GM21529 (cell line): ENCODE measurements around the gene P2RX5.
"Not testable (repeated sequence)": the region's sequence is repeated elsewhere in the genome, so short reads cannot be mapped to it uniquely, and the experiment has no call there.

Experiments
- ATAC-seq: cut with Tn5 transposase; IDR thresholded peaks from one replicate; pipeline ENCODE4 v1.9.1; 2021; ENCODE audit not compliant: unreplicated experiment

P2RX5 gene, protein sequence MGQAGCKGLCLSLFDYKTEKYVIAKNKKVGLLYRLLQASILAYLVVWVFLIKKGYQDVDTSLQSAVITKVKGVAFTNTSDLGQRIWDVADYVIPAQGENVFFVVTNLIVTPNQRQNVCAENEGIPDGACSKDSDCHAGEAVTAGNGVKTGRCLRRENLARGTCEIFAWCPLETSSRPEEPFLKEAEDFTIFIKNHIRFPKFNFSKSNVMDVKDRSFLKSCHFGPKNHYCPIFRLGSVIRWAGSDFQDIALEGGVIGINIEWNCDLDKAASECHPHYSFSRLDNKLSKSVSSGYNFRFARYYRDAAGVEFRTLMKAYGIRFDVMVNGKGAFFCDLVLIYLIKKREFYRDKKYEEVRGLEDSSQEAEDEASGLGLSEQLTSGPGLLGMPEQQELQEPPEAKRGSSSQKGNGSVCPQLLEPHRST

DNA sequence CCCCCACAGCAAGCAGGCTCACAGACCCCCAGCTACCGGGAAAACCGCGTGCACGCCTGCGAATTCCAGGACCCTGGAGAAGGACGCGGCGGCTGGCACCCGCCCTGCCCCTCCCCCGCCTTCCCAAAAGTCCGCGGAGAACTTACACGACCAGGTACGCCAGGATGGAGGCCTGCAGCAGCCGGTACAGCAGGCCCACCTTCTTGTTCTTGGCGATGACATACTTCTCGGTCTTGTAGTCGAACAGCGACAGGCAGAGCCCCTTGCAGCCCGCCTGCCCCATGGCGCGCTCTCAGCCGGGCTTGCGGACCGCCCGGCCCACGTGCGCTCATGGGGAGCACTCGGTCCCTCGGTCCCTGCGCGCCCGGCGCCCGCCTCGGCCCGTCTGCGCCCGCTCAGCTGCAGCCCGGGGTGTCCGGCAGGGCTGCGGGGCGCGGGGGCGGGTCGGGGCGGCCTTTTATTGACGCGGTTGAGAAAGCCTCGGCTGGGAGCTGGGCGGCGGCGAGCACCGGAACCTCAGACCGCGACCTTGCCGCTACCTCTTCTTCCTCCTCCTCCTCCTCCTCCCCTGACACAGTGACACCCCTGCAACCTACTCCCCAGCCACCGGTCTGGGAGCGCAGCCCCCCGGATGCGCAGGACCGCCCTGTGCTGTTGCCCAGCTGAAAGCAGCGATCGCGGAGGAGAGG is at the start of gene P2RX5:
Gene P2RX5, minus strand, starts transcription at position 433 of the 689 bp plus-strand sequence. Its CDS starts 150 bp downstream, at position 283.
- no peak for ATAC-seq

DNA sequence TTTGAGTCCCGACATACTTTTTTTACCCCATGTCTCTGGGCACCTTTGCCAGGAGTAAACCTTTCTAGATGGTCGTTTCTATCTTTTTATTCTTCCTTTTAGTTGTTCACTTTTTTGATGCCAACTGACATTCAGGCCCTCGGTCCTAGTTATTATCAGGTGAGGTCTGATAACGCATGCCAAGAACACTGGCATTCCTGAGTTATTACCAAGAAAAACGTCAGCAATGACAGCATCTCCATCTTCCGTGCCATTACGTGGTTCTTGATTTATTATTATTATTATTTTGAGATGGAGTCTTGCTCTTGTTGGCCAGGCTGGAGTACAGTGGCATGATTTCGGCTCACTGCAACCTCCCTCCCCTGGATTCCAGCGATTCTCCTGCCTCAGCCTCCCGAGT is 49.1 kb upstream of the P2RX5 start:
- ATAC-seq: no peak

DNA sequence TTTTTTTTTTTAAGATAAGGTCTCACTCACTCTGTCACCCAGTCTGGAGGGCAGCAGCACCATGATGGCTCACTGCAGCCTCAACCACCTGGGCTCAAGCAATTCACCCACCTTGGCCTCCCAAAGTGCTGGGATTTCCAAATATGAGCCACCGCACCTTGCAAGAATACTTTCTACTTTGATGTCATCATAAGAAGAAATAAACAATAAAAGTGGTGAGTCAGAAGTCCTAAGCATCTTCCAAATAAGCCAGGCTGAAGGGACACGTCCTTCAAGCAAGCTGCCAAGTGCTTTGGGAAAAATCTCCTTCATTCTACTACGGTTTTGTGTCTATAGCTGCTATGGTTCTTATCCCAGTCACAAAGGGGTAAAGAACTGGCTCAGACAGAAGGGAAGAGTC is 48.1 kb upstream of the P2RX5 start:
- no peak for ATAC-seq

DNA sequence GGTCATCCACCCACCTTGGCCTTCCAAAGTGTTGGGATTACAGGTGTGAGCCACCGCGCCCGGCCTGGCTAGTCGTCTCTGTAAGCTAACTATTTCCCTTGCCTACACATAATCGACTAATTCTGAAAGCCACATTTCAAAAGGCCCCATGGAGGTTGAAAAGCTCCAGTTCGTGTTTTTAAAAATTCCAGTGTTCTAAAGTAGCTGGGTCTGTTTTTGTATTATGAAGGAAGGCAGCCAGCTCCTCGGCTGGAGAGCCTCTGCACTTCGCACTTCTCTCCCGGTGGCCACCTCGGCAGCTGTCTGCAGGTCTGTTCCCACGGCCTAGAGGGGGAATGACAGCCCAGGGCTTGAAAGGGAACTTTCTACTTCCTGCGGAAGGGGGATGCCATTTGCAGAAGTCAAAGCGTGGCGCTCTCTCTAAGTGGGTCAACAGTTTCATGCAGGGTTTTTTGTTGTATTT is 44.7 kb upstream of the P2RX5 start:
- no peak for ATAC-seq

DNA sequence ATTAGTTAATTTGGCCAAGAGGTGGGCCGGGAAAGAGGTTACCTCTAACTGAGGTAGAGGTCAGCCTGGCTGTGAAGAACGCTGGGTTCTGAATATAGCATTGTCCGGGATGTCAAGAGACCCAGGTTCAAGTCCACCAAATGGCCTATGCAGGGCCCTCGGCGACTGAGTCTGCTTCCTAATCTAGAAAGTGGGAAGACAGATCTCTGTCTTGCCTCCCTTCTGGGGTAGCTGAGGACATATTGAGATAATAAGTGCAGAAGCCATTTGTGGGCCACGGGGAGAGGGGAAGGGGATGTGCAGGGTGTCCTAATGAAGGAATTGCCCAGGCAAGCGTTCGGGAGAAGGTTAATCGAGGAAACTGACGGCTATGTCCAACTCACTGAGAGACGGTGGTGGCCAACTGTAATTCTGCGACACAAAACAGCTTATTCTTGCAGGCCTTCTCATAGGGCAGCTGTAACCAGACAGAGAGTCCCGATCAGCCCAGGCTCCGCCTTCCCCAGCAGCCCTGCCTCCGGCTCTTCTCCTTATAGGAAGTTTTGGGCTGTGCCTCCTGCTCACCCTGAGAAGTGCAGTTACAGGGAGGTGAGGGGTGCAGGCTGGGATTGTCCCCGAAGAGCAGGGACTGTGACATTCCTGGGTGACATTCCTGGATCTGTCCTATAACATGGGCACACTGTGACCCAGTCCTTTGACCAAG is 43.6 kb upstream of the P2RX5 start:
- no peak for ATAC-seq

DNA sequence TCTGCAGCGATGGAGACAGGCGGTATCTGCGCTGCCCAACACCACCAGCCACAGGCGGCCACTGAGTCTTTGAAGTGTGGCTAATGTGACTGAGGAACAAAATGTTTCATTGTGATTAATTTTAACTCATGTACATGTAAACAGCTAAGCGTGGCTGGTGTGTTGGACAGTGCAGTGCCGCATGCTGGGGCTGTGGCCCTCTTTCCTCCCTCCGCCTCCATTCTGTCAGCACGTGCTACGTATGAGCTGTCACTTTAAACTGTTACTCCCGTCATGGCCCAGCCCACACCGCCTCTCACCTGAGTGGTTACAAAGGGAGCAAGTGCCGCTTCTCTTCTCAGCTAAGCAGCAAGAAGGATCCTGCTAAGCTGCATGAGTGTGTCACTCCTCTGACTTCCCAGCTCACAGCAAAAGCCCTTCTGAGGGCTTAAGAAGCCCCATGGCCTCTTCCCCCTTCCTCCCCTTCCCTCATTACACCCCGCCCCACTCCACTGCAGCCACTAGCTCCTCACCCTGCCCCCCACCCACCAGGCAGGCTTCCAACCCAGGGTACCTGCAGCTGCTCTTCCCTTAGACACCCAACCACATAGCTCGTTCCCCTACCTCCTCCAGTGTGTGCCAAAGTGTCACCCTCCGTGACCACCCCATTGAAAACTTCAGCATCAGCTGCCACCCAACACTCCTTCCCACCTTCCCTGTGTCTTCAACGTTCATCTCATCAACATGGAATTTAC is 42.8 kb upstream of the P2RX5 start:
- no peak for ATAC-seq

DNA sequence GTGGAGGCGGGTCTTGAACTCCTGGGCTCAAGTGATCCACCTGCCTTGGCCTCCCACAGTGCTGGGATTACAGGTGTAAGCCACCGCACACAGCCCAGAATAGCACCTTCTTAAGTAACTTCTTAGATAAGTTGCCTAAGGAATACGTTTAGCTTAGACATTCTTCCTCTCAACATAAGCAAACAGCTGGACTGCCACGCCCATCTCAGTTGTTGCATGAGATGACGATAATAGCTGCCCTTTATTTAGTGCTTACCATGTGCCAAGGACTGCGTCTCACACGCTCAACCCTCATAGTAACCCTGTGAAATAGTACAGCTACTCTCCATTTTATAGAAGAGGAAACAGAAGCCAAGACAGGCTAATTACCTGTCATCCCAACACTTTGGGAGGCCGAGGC is 39.6 kb upstream of the P2RX5 start:
- ATAC-seq: no peak

DNA sequence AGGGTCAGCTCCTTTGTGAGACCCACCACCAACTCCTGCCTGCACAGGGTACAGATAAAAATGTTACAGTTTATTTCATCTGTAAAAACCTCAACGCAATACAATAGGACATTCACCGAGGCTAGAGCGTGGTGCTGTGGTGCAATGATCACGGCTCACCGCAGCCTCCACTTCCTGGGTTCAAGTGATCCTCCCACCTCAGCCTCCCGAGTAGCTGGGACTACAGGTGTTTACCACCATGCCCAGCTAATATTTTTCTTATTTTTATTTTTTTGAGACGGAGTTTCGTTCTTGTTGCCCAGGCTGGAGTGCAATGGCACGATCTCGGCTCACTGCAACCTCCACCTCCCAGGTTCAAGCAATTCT is 38.9 kb upstream of the P2RX5 start:
- ATAC-seq: not testable (repeated sequence)

DNA sequence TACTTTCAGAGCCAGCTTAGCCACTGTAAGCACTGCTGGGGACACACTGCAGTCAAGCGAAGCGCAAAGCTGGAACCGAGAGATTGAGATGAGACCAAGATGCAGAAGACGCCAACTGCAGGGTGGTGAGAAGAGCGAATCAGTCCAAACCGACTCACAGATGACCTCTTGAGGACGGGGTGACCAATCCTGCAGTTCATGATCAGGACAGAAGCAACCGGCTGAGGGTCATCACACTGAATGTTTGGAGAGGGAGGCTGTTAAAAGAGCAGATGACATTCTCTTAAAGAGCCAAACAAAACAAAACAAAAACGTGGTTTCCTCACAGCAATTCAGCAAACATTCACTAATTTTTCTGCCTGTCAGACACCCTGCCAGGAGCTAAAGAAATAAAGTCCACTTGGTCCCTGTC is 36.3 kb upstream of the P2RX5 start:
- ATAC-seq: peak; percentile 78

DNA sequence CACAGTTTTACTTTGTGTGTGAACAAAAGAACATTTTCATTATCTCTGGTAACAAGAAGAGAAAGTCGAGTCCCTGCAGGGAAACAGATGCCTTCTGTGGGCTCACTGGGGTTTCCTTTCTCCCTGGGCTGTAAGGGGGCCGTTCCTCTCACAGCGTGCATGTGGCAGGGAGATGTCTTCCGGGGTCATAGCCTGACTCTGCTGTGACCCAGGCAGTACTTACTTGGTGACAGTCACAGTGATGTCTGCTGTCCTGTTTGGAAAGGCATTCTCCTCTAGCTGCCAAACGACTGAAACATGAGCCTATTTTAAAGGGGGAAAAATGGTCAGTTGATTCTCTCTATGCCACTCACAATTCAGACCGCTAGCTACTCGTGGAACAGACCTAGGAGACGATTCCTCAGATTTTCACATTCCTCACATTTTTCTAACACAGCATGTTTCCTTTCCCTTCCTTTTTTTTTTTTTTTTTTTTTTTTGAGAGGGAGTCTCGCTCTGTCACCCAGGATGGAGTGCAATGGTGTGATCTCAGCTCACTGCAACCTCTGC is 35.0 kb upstream of the P2RX5 start:
- no peak for ATAC-seq

DNA sequence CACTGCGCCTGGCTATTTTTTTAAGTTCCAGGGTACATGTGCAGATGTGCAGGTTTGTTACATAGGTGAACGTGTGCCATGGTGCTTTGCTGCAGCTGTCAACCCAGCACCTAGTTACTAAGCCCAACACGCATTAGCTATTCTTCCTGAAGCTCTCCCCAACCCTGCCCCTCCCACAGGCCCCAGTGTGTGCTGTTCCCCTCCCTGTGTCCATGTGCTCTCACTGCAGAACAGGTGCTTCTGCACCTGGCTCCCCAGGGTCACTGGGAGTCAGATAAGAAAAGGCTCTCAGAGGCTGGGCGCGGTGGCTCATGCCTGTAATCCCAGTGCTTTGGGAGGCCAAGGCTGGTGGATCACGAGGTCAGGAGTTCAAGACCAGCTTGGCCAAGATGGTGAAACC is 33.9 kb upstream of the P2RX5 start:
- no peak for ATAC-seq

DNA sequence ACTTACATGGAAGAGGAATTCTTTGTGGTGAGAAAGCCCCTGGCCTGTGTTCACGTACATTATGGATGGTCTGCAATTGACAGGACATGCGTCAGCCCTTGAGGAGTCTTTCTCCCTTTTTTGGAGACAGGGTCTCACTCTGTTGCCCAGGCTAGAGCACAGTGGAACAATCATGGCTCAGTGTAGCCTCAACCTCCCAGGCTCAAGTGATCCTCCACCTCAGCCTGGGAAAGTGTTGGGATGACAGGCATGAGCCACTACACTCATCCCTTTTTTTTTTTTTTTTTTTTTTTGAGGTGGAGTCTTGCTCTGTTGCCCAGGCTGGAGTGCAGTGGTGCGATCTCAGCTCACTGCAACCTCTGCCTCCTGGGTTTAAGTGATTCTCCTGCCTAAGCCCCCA is 32.1 kb upstream of the P2RX5 start:
- not testable (repeated sequence) for ATAC-seq

DNA sequence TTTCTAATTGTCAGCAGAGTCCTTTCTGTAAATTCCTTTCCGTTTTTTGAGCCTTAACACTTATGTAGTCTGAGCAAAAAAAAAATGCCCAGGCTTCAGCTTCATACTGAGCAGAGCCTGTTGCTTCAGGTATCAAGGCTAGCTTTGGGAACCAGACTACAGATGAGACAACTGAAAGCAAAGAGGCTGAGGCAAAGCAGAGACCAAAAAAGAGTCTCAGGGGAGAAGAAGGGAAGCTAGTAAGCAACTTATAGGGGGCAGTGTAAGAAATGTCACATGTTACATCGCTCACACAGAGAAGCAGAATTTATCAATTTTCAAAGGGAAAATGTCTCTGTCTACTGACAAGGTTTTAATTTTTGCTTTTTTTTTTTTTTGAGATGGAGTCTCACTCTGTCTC is 31.1 kb upstream of the P2RX5 start:
- no peak for ATAC-seq

DNA sequence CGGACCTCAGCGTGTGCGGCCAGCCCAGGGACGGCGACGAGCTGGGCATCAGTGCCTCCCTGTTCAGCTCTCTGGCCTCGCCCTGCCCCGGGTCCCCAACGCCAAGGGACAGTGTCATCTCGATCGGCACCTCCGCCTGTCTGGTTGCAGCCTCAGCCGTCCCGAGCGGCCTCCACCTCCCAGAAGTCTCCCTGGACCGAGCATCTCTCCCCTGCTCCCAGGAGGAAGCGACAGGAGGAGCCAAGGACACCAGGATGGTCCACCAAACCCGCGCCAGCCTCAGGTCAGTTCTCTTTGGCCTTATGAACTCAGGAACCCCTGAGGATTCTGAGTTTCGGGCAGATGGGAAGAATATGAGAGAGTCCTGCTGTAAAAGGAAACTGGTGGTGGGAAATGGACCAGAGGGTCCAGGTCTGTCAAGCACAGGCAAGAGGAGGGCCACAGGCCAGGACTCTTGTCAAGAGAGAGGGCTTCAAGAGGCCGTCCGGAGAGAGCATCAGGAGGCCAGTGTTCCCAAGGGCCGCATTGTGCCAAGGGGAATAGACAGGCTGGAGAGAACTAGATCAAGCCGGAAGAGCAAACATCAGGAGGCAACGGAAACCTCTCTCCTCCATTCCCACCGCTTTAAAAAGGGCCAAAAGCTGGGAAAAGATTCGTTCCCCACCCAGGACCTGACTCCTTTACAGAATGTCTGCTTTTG is 28.6 kb upstream of the P2RX5 start:
- ATAC-seq: no peak

DNA sequence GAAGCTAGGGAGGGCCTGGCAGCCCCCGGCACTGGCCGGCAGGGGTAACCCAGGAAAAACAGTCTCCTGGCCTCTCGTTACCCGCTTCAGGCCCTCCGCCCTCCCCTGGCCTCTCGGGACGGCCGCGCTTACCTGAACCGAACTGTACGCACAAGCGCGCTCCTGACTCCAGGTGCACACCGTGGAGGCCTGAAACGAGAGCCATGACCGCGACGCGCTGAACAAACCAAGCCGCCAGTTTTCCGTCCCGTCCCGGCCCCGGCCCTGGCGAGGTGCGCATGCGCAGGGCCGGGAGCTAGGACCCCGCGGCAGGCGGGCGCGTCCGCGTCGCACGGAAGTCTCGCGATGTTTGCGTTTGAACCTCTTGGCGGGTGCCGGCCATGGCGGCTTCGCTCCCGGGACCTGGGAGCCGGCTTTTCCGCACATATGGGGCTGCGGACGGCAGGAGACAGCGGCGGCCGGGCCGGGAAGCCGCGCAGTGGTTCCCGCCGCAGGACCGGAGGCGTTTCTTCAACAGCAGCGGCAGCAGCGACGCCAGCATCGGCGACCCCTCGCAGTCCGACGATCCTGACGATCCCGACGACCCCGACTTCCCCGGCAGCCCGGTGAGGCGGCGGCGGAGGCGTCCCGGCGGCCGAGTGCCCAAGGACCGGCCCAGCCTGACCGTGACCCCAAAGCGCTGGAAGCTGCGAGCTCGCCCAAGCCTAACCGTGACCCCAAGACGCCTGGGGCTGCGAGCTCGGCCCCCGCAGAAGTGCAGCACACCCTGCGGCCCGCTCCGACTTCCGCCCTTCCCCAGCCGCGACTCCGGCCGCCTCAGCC is 27.8 kb upstream of the P2RX5 start, which contains the start of gene HASPIN:
Gene HASPIN, plus strand, starts transcription at position 348 of the 822 bp plus-strand sequence. Its CDS starts 33 bp downstream, at position 381.
- ATAC-seq: peak; percentile 76

DNA sequence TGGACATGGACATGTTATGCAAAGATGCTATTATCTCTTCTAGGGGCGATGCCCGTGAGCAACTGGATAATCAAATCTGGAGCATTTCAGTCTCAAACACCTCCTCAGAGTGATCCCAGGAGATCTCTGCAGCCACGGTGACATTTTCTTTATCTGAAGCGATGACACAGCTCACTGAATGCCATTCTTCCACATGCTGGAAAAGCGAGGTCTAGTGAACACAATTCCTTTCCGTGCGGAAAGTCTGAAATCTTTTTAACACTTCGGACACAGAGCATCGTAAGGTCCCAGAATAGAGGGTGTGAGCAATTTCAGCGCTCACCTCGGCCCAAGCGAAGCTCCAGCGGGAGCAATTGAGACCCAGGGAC is 27.2 kb upstream of the P2RX5 start:
- no peak for ATAC-seq

DNA sequence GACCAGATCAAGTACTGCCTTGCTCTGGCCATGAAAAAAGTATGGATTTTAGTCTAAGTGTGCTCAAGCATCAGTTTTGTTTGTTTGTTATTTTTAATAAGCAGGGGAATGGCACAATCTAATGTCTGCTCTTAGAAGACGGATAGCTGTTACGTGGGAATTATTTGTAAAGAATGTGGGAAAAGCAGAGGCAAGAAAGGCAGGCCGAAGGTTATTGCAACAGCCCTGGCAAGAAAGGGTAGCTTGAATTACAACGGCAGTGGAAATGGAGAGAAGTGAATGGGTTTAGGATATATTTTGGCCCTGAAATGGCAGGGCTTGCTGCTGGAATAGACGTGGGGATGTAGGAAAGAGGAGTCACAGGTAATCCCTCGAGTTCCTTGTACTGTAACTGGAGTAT is 26.8 kb upstream of the P2RX5 start:
- ATAC-seq: no peak

DNA sequence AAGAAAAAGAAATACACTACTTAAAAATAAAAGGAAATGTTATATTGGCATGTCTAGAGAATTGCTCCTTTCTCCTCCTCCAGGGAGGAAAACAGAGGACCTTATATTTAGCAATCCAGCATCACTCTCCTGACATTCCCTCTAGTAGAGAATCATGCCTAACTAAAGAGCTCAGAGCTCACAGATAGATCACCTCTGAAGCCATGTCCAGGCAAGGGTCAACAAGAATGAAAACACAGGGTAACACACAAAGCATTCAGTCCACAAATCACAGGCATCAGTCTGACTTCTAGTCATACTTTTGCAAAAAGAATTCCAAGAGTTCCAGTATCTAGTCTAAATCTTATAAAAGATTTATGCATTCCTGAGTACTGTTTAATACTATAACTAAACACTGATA is 23.3 kb upstream of the P2RX5 start:
- ATAC-seq: no peak

DNA sequence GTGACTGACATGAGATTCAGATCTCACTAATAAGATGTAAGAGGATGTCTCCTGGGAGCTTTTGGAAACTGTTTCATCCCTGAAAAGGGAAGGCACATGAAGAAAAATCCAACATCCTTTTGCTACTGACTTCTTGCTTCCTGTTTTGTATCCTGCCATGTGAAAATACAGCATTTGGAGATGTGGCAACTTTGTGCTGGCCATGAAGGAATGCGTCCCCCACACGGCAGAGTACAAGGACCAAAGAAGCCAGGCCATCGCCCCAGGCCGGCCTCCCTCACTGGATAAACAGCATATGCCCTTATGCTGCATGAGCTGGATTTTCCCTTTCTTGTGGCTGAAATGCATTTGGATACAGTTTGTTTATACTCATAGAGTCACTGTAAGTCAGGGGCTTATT is 22.2 kb upstream of the P2RX5 start:
- ATAC-seq: no peak
